ENCODE results near the gene STARD13.

DNA sequence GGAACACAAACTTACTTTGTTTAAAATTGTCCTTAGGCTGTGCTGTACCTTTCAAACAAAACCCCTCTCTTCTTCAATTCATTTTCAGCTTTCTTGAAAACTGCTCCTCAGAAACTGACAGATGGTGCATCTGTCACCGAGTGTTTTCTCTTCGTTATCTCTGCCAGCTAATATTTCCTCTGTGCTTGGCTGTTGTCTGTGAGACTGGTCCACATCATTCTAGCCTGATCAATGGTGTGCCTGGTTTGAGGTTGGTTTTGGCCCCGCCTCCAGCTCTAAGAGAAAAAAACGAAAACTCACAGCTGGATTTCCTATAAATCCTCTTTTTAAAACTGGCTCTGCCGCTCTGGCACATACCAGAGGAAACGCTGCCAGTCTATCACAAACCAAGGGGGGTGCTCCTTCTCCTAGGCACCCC is 79.7 kb downstream of the STARD13 start:
- no peak for TF ChIP-seq TCF7L2 (IDR thresholded peaks at IDR 0.05; ENCODE audit: borderline replicate concordance, extremely low read depth, insufficient read depth, insufficient read length)
- TF ChIP-seq, protein P1, sequence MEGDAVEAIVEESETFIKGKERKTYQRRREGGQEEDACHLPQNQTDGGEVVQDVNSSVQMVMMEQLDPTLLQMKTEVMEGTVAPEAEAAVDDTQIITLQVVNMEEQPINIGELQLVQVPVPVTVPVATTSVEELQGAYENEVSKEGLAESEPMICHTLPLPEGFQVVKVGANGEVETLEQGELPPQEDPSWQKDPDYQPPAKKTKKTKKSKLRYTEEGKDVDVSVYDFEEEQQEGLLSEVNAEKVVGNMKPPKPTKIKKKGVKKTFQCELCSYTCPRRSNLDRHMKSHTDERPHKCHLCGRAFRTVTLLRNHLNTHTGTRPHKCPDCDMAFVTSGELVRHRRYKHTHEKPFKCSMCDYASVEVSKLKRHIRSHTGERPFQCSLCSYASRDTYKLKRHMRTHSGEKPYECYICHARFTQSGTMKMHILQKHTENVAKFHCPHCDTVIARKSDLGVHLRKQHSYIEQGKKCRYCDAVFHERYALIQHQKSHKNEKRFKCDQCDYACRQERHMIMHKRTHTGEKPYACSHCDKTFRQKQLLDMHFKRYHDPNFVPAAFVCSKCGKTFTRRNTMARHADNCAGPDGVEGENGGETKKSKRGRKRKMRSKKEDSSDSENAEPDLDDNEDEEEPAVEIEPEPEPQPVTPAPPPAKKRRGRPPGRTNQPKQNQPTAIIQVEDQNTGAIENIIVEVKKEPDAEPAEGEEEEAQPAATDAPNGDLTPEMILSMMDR (IDR thresholded peaks at IDR 0.05 in 2 of 3, conservative IDR thresholded peaks at IDR 0.05 in 1 of 3; ENCODE audit: borderline replicate concordance in 1 of 3, insufficient read depth in 1 of 3, low read depth in 2 of 3, low read length in 2 of 3): no peak
- no peak for TF ChIP-seq EGR1 (IDR thresholded peaks at IDR 0.05; ENCODE audit: low read depth)
